Suprapubic skin (tissue), 4 donors: ENCODE data around the gene TPD52L1.

Experiments used
- CTCF ChIP-seq, 2 donors: fragments of 200-600 bp in 1 of 2; fragments of 450-650 bp in 1 of 2; sonication (generic) in 1 of 2; IDR thresholded peaks; one replicate each; pipeline ENCODE4 v1.5.1; 2016 to 2019; ENCODE audit warnings: antibody characterized with exemption in 2 of 2, mild to moderate bottlenecking in 1 of 2, moderate library complexity in 1 of 2
- EP300 ChIP-seq: sonication (generic); formaldehyde crosslinking; IDR thresholded peaks from one replicate; pipeline ENCODE4 v1.6.1; 2017; ENCODE audit warnings: antibody characterized with exemption
- POLR2A ChIP-seq, 2 donors: fragments of 450-650 bp; IDR thresholded peaks; one replicate each; pipeline ENCODE4 v1.6.1; 2017; ENCODE audit warnings: antibody characterized with exemption in 2 of 2, mild to moderate bottlenecking in 2 of 2, moderate library complexity in 2 of 2
- POLR2AphosphoS5 ChIP-seq, 3 donors: sonication (generic); formaldehyde crosslinking; IDR thresholded peaks; one replicate each; pipeline ENCODE4 v1.6.1; 2017; ENCODE audit warnings: antibody characterized with exemption in 3 of 3

DNA sequence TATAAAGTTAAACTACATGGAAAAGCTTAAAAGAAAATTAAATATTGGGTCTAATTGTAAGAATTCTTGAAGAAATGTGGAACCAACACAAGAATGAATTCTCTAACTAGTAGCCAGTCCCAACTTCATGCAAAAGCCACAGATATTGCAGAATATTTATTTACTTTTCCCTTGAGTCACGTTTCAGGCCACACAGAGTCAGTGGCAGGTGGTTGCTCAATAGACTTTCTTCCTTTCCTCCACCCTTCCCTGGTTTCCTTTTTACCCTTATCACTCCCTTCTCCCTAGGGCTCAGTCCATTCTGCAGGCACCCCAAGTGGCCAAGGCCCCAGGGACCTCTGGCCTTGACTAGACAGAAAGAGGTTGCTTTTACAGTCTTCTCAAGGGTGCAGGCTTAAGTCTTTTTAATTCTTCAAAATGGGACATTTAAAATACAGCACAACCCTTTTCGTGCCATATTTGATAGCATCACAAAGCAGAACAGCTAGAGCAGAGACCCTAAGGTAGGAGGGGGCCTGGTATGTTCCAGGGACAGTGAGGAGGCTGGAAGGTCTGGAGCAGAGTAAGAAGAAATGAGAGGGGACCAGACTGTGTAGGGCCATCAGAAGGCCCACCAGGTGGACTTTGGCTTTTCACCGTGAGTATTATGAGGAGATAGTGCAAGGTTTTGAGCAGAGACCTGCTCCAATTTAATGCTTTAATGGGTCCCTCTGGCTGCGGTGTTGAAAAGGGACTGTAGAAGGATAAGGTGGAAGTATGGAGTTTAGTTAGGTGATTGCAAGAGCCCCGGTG lies 83.2 kb downstream of the TPD52L1 start:
- no peak for TF ChIP-seq POLR2A (IDR thresholded peaks at IDR 0.05)
- no peak for TF ChIP-seq CTCF (IDR thresholded peaks at IDR 0.05)
- no peak for TF ChIP-seq POLR2AphosphoS5 (IDR thresholded peaks at IDR 0.05)
- no peak for TF ChIP-seq EP300
